HG03196 (cell line): Measurements from ENCODE around the gene CLIC2.

Experiments used
- ATAC-seq: cut with Tn5 transposase; IDR thresholded peaks from one replicate; pipeline ENCODE4 v1.9.1; 2021; ENCODE audit not compliant: unreplicated experiment

Gene CLIC2

DNA sequence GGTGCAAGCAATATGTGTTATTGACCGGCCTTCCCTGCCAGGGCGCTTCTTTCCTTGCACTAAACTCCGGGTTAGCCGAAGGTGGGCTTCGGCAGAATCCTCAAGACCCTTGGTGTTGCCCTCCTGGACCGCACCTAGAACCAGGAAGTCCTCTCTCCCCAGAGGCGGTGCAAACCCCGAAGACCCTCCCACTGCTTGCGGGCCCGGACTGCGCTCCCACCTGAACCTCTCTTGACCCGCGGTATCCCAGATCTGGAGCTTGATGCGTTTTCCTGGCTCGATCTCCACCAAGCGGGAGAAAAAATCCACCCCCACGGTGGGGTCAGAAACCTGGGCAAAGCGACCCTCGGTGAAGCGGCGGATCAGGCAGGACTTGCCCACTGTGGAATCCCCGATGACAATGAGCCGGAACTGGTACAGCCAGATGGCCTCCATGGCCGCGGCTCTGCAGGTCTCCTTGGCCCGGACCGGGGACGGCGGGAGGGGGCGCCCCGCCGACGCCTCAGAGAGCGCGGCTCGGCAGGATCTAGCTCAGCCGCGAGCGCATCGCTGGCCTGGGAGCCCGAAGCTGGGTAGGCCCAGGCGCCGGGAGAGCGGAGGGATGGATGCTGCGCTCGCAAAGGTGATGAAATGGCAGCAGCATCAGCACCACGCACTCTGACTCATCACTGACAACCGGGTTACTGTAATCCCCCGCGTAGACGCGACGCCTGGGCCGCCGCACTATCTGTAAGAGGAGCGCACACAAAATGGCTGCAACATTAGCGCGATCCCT is 70.4 kb downstream of the CLIC2 start, which contains the start of gene RAB39B:
Gene RAB39B (minus strand): TSS at position 638 of the 775 bp plus-strand sequence. CDS start 203 bp downstream, at position 435.
- peak; percentile 85 for ATAC-seq

DNA sequence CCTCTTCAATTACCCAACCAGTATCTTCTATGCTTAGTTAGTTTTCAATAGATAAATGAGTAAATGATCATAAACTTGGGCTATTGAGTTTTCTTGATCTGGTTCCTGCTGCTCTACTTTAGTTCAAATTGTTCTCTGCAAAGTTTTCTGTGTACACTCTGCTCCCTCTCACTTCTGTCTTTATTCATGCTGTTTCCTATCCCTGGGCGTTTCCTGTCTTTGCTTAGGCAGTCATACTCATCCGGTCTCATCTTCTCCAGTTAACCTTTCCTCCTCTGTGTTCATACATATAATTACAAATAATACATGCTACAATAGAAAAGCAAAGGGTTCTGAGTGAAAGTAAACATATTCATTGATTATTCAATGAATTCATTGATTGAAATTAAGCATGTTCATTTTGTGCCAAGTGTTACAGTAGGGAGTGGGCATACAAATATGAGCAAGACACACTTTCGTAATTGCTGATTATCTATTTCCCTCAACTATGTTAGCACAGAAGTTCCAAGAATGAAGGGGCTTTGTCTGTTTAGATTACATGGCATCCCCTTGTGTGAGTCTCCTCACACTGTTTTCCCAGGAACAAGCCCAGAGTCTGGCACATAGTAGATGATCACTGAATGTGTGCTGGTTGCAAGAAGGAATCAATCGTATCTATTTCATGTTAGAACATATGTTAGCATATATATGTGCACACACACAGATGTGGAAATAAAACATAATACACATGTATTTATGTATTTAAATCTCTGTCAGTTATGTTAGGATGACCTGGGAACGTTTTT is 71.3 kb downstream of the CLIC2 start:
- ATAC-seq = no peak

DNA sequence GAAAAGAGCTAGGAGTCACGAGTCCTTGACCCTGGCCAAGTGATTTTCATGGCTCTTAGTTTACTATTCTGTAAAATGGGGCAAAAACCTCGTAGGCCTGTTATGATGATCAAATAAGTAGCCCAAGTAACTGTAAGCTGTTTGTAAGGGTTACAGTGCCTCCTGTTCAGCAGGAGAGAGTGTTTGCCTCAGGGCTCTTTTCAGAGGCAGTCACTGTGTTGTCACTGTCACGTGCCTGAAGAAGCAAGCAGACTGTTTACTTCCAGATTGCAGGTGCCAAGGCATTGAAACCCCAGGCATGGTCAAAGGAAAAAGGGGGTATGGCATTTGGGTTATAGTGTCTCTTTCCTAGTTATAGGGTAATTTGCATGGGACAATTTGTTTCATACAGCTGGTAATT is 74.7 kb downstream of the CLIC2 start:
- no peak for ATAC-seq

DNA sequence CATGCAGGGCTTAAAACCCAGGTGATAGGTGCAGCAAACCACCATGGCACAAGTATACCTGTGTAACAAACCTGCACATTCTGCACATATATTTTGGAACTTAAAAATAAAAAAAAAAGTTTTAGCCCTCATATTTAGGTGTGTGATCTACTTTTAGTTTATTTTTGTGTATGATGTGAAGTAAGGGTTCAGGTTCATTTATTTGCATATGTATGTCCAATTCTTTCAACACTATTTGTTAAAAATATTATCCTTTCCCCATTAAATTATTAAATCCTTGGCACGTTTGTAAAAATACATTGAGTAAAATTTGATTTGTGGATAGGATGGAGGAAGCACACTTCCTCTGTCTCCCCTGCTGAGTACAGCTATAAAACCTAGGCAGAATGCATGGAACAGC is 83.0 kb downstream of the CLIC2 start:
- ATAC-seq = no peak

DNA sequence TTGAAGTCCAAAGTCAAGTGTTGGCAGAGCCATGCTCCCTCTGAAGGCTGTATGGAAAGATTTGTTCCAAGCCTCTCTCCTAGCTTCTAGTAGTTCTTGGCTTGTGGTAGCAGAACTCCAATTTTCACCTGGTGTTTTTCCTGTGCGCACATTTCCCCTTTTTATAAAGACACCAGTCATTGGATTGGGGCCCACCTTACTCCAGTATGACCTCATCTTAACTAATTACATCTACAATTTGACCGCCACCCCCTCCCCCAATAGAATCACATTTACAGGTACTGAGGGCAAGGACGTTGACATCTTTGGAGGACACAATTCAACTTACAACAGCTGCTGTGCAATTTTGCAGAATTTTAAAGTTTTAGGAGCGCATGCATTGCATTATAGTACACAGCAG is 86.9 kb downstream of the CLIC2 start:
- no peak for ATAC-seq

DNA sequence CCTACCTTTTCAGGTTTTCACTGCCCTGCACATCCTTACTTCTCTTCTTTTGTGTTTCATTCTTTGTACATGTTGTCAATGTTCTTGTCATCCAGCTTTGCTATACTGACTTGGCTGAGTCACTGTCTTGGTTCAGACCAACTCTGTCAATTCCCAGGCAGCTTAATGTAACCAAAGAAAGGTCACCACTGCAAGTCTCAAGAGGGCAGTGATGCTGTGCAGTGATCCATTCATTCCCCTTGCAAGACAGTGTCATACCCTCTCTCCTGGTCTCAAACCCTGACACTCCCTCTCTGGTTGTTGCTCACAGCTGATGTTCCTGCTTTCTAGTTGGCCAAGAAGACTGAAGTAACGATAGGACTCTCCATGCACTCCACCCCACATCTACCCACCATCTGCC is 87.7 kb downstream of the CLIC2 start:
- ATAC-seq = no peak

DNA sequence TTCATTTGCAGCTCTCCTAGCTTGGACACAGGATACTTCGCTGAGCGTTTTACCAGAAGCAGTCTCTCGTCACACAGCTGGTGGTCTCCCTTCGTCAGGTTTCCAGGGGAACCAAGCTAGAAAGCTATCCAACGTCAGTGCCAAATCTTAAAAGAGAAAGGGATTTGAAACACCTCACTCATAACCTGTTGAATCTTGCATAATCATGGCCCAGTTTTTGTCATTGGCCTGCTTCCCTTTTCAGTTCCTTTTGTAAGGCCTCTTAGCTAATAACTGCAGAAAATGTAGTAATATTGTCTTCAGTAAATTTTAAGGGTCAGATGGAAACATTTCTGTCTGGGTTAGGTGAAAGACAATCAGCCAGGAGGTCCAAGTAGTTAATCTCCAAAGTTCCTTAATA is 92.1 kb downstream of the CLIC2 start:
- ATAC-seq = no peak

DNA sequence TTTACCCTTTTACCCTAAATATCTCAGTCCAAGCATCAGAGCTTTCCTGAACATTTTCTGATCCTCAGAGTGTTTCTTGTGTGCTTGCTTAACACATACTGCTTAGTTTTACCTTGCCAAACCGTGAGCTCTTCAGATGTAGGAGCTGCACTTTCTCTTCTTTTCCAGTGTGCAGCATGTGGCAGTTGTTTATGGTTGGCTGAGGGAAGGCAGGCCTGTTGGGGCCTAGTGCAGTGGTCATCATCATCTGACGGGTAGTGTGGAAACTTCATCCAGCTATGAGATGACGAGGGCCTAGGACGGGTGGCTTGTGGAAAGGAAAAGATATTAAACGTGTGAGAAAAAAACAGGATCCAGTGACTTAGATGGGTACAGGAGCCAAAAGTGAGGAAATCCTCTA is 96.7 kb downstream of the CLIC2 start:
- ATAC-seq = no peak

DNA sequence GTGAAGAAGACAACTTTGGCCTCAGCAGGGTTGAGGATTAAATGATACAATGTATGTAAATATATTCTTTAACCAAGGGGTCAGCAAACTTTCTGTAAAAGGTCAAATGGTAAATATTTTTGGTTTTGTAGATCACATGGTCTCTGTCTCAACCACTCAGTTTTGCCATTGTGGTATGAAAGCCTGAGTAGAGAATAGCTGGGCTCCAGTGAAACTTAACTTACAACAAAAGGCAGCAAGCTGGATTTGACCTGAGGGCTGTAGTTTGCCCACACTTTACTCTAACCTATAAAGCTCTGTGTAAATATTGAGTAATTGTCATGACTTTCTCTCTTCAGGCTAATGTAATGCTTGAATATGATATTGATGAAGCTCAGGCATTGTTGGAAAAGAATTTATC is 98.5 kb downstream of the CLIC2 start:
- ATAC-seq = no peak

DNA sequence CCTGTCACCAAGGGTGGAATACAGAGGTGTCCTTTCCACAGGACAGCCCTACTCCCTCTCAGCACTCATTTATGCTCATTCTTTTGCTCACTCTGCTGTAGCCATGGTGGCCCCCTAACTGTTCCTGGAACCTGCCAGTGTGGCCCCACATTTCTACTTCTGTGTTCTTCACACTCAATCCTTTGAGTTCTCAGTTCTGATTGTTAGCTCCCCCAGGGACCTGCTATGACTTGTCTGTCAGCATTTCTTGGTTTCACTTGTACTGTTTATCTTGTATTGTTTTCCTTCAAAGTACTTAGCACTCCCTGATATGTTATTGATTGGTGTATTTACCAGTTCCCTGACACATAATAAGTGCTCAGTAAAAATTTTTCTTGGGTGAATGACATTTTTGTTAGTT is 103.3 kb downstream of the CLIC2 start:
- ATAC-seq = peak; percentile 80
